CD4-positive, alpha-beta T cell treated with Interleukin-1 beta for 1 hour (primary cell): ENCODE data around the gene RBM33.

ENCODE experiments used
- DNase-seq, 2 donors: peaks; one replicate each; pipeline ENCODE4 v3.0.0-alpha.2; 2020 to 2022

The RBM33 gene

DNA sequence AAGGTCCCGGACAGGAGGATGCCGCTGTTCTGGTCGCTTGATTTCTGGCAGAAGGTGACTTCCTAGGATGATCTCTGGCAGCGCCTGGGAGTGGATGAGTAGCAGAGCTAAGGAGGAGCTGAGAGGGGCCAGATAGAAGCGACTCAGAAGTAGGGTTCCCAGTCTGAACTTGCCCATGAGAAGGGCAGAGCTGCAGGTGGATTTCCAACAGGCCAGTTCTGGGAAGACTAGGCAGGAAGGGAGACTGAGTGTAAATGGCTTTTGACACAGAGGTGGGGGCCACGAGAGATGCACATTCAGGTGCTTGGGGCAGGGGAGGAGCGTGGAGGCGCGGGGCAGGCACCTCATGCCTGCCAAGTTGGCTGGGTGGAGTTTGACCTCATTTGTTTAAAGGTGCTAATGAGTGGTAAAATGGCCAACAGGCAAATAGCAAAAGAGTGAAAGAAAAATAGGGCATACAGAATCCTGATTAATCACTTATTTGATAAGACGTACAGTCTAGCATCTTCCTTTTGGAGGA lies 109.0 kb downstream of the RBM33 start:
- DNase-seq, result no peak

DNA sequence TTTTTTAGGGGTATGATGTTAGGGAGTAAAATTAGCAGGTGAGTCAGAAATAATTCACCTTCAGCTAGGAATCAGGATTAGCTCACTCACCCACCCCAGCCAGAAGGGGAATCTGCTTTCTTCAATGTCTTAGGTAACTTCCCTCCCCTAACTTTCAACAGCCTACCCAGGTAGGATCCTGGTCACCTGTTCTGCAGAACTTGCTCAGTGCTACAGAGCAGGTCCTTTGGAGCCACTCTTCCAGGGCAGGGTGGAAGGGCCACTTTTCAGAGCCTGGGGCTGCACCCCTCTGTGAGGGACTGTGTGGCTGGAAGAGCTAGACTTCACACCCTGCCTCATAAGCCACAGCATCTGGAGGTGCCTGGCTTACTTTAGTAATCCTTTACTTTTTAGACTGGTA lies 109.7 kb downstream of the RBM33 start:
- DNase-seq, result no peak

DNA sequence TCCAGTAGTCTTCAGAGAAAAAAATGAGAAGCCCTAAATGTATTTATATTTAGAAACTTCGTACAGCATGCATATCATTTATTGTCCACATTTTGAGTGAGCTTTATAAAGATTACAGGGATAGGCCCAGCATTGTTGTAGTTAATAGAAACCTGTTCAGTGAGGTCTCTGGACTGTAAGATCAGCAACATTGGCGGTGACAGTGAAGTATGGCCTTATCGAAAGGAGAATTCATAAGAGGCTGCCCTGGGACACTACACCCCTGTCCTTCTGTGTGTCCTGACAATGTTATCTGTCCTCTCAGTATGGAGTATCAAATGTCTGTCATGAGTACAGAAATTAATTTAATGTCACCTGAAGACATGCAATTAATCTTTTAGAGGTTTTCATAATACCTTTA lies 110.6 kb downstream of the RBM33 start:
- no peak for DNase-seq

DNA sequence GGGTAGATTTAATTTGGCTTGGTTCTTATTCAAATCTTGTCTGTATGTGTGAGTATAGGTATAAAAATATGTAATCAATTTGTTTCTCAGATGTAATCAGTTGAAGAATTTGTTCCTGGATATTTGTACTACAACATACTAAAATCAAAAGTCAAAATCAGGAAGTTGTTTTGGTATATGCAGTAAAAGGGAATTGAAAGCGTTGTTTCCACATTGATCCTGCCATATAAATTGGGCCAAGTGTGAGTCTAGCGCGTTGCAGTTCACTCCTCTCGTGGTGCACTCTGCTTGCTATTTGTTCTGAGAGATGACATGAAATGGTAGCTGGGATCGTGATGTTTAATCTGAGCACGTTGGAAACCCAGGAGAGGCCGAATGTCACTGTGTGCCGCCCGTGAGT lies 111.9 kb downstream of the RBM33 start:
- DNase-seq, result no peak

DNA sequence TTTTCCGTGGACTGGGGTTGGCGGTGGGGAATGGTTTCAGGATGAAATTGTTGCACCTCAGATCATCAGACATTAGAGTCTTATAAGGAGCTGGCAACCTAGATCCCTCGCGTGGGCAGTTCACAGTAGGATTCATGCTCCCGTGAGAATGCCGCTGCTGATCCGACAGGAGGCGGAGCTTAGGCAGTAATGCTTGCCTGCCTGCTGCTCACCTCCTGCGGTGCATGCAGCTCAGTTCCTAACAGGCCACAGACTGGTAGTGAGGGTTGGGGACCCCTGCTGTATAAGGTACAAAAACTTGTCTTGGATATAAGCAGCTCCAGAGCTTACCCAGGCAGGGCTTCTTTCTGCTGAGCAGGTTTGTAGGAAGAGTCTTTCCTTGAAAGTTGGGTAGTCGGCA lies 113.9 kb downstream of the RBM33 start:
- no peak for DNase-seq

DNA sequence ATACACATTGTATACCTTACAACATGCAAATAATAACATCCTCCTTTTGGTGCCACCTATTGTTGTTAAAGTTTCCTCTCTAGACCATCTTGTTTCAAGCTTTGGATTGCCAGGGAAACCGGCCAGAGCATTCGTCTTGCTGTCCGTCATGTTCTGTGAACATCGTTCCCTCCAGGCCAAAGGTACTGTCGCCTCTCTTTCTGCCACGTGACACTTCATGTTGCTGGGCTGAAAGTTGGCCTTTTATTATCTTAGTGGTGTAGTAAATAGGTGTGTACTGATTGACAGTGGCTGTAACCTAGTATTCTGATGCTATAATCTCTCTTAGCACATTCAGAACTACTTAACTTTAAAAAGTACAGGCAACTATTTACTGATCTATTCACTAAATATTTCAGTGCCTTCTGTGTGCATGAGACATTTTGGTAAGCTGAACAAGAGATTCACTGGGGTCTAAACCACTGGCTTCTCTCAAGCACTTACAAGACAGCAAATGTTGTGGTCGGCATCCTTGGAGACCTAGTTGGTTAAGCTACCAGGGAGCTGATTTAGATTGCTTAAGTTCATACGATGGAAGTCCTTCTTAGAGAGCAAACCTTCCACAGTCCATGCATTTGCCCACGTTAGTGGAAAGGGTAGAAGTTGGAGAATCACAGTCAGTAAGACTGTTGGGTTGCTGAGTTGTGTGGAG lies 115.4 kb downstream of the RBM33 start:
- DNase-seq, result no peak

DNA sequence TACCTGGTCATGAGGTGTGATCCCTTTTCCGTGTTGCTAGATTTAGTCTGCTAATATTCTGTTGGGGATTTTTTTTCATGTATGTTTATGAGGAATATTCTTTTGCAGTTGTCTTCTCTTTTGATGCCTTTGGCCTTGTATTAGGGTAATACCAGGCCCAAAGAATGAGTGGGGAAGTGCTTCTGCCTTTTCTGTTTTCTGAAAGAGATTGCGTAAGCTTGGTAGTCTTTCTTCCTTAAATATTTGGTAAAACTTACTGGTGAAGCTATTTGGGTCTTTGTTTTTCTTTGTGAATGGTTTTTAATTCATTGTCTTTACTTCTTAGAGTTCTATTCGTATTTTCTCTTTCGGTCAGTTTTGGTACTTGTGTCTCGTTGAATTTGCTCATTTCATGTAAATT lies 116.7 kb downstream of the RBM33 start:
- no peak for DNase-seq

DNA sequence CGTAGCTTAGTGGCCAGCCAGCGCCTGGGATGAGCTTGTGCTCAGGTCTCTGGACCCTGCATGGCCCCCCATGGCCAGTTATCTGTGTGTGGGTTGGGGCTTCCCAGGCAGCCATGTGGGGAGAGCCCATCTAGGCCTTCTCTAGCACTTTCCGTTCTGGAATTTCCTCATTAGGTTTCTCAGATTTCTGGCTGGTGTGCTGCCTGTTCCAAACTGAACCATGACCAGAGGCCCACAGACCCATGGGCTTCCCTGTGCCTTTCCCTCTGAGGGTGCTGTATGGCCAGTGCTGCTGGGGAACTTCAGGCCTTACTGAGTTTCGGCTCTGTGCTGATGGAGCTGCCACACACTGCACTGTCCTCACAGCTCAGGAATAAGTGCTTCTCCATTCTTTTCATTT lies 117.6 kb downstream of the RBM33 start:
- DNase-seq, result no peak

DNA sequence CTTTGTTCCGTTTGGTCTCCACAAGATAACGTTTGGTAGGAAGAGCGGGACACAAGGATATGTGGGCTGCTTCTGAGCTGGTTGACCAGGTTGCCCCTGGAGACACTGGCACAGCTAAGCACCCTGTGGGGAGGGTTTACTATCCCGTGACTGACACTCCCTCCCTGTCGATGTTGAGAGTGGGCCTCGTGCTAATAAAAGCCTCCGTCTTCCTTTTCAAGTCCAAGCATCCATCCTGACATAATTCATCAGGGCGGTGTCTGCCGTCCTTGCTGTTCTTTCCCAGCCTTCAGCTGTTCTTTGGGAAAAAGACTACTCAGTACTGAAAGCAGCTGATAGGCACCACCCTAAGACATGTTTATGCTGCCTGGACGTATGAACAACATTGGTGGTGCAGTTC lies 118.2 kb downstream of the RBM33 start:
- no peak for DNase-seq

DNA sequence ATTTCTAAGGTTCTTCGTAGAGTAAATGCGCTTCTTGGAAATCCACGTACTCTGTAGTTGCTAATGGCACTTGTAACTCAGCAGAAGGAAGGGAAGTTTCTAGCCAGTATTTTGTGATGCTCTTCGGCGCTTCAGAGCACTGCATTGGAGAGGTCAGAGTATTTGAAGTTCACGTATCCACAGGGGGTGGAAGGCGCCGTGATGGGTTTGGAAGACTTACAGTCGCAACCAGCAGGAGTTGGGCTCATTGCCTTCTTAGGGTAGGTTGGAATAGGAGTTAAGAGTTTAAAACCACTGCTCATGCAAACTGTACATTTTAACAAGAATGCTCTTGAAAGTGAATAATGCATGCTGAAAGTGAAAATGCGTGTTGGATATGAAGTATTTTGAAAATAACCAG lies 118.7 kb downstream of the RBM33 start:
- no peak for DNase-seq

DNA sequence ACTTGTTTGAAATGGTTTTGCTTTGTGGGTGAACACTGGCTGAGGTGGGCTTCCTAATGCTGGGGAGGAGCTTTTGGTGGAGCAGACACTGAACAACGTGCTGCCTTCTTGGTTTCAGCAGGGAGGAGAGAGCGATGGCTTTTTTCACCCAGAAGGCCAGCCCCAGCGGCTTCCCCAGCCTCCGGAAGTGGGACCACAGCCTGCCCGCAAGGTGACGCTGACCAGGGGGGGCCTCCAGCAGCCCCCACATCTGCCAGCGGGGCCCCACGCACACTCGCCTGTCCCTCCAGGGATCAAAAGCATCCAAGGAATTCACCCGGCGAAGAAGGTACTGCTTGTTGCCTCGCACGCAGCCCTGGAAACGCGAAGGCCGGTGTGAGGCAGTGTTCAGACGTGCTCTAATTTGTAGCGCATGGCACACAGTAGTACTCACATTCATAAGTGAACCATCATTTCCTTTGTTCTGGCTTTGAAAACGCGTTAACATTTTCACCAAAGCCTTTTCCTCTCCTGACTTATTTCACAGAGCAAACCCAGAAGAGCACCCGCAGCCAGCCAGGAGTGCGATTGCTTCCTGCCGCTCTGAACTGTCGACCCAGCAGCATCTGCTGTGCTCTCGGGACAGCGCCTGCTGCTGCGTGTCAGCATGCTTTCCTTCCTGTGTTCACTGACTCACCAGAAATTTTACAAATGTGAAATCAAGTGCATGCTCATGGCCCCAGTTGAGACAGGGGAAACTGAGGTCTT lies 119.4 kb downstream of the RBM33 start:
- peak; percentile 45 to 49 for DNase-seq

DNA sequence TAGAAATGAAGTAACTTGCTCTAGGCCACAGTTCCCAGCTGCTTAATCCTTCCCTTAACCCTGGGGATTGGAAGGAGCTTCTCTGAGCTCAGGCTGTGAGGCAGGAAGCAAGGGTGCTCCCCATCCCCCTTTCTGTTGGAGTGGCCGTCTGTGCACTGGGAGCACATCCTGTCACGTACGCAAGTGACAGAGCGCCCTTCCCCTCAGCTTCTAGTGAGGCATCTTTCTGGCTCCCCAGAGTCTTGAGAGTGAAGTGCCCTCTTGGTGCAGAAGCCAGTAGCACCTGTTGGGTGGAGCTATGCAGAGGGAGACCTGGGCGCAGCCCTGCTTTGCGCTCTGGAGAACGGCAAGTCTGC lies 120.0 kb downstream of the RBM33 start:
- DNase-seq, result peak; percentile 17 to 20

DNA sequence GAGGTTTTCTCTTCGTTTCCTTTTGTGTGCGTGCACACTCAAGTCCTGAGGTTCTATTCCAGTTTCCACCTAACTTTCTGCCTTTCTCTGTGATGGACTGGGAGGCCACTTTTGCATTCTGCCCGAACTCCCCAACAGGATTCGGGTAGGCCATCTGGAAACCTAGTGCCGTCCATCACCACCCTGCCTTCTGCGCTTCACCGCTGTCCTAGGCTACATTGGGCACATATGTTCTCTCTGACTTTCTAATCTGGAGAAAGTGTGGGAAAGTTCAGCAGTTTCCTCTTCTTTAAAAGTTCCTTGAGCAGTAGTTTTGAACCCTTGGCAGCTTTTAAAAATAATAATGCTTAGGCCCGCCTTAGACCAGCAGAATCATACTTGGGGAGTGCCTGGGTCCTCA lies 121.0 kb downstream of the RBM33 start:
- no peak for DNase-seq

DNA sequence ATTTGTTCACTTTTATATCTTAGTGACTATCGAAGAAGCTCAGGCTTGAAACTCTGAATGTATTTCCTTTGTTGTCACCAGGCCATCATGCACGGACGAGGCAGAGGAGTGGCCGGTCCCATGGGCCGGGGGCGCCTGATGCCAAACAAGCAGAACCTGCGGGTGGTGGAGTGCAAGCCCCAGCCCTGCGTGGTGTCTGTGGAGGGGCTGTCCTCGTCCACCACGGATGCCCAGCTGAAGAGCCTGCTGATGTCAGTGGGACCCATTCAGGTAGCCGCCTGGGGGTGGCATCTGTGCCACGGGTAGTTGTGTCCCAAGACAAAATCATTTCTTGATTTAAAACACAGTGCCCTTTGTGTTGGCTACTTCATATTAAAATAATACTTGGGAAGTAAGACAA lies 121.9 kb downstream of the RBM33 start:
- no peak for DNase-seq

DNA sequence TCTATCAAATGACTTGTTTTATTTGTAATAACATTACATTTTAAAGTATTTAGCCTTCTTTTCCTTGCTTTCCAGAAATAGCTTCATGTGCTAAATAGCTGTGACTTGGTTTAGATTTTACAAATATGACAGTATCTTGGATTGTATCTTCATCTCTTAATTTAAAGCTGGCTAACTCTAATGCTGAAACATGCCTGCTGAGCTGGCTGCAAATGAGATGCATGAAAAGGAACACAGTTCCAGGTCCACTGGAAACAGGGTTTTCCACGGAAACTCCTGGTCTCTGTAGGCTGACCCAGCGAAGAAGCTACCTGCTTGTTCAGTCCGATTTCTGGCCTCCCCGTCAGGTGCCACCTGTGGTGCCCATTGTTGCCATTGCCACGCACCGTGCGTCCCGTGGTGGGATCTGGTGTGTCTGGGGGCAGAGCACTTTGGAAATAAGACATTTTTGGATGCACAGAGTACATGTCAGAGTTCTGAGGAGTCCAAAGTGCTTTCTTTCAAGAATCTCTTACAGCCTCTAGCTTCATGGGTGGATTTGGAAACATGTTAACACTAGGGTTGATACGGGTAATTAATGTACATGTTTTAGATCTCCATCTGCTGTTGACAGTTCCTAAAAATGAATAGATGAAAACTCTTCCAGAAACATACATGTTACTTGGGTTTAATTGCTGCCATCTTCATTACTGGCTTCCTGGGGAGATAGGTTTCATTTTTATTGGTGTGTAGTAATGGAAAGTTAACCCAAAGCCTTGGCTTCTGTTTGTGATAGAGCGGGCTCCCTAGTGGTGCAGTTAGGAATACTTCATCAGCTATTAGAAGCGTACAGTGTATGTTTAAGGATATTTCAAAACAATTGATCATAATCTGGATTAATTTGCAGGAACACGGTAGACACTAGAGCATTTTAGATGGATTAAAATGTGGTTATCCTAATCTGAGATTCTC lies 122.8 kb downstream of the RBM33 start:
- no peak for DNase-seq

DNA sequence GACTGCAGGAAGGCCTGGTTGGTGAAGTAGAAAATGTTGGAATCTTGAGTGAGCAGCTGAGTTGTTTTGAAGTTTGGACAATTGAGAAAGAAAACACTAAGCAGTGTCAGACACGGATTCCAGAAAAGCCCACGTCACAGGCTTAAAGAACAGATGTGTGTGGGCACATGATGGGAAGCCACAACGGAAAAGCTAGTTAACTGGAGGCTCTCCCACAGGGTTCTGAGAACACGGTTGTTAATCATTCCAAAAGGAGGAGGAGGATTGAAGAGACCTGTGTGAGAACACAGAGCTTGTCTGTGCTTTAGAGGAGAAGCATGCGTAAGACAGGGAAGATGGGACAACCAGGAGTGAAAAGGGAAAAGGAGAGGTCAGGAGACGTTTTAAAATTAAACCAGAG lies 125.2 kb downstream of the RBM33 start:
- DNase-seq, result no peak

DNA sequence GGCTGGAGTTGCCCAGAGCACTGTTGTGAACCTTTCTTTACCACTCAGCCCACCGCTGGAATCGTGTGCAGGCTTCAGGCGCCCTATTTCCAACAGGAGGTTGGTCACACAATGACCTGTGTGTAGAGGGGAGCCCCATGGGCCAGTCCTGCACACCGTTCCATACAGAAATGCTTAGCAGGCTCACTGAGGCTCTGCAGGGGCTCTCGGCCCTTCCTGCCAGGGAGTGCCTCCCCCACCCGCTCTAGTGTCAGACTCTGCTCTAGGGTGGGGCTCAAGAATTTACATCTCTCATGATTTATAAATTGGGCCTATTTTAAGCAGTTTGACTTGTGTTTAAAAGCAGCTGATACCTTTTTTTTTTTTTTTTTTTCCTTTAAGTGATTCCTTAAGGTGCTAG lies 125.8 kb downstream of the RBM33 start:
- no peak for DNase-seq

DNA sequence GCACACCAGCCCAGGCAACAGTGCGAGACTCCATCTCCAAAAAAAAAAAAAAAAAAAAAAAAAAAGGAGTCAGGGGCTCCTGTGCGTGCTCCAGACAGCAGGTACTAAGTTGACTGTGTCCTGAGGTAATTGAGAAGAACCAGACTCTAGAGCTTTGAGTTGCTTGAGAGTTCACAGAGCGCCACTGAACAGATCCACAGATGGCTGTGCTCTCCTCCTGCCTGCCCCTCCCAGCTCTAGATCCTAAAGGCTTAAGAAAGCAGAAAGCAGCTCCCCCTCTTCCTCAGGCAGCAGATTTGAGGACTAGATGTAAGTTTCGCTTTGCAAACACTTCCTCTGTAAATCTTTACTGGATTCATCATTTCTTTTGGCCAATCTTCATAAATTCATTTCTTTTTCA lies 129.1 kb downstream of the RBM33 start:
- DNase-seq, result no peak

DNA sequence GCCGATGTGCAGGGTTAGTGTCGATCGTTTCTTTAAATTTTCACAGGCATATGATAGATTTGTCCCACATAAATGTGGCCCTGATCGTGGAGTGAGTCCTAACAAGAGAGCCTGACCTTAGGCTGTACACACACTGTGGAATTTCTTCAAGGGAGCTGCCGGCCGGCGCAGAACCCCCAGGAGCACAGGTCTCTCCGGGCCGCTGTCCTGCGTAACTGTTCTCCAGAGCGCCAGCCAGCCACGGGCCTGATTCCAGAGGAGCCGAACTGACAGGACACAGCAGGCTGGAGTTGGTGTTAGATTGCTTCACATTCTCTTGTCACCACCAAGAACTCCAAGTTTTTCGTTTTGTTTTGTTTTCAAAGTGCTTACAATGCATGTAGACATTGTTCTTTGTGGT lies 130.5 kb downstream of the RBM33 start:
- no peak for DNase-seq

DNA sequence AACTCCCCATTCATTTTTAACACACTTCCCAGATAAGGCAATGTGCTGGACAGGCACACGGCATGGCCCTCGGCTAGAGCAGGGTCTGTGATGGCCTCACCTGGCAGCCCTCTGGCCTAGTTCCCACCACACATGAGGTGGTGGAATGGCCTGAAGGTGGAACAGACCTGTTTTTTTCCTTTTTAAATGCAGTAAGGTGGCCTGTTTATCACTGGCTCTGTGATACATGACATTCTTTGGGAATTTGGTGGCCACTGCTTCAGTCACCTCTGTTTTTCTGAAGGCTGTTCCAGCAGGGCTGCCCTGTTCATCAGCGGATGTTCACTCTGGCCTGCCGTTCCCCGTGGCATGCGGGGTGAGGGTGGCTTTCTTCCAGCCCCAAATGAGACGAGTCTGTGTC lies 131.2 kb downstream of the RBM33 start:
- no peak for DNase-seq

DNA sequence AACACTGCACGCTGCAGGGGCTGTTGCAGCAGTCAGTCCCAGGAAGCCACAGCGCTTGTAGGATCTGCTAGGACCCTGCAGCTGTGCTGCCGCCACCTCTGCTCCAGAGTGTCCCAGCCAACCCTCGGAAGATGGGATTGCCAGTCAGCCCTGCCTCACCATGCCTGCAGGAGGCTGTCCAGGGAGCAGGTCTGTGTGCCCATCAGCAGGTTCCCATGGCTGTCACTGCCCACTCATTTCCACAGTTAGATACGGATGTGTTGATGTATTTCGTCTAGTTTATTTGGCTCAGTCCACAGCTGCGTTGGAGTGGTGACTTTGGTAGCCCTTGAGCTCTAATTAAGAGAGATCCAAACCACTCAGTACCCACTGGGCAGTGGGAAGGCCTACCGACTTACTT lies 132.1 kb downstream of the RBM33 start:
- DNase-seq, result no peak

DNA sequence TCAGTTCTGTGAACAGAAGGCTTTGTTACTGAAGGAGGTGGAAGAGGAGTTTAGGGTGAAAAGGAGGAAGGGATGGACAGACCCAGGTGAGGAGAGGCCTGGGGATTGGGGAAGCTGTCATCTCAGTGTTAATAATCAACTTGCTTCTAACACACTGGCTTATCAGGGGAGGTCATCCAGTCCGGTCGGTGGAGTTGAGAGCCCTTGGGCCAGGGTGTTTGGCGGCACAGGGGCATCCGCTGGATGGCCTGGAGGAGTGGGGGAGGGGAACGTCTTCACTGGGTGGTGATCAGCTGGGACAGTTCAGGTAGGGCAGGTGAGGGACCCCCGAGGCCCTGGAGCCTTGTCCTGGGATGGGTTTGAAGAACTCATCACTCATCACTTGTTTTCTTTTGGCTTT lies 133.9 kb downstream of the RBM33 start:
- DNase-seq, result no peak

DNA sequence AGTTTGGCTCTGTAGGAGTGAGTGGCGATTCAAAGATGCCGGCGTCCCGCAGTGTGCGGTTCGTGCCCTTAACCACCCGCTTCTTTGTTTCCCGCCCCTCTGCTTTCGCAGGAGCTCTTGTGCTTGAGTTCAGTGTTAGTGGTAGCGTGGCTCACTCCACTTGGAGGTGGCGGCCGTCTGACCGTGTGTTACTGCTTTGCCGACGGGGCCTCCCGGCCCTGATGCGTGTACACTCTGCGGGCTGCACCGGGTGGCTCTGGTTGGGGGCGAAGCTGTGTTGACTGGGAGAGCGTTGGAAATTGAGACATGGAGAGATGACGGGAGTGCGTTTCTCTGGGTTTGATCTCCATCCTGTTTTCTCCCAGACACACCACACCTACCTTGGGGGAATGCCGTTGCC lies 136.4 kb downstream of the RBM33 start:
- DNase-seq, result no peak

DNA sequence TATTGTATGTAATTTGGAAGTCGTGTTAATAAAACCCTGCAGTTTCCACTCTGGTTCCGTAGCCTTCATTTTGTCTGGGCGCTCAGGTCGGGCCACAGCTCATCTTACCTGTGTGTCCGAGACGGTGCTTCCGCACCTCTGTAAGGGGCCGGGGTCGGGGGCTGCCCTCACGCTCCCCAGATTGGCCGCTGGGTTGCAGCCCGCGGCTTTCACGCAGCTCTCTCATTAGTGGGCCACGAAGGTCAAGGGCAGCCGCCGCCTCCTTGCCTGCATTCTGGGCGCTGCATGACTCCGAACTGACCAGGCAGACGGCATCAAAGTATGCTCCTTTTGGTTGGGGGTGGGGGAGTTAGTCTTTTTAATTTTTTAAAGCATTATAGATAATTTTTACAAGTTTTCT lies 137.0 kb downstream of the RBM33 start:
- DNase-seq, result no peak
